ENCODE results near the gene ZDHHC7.

ZDHHC7 gene

DNA sequence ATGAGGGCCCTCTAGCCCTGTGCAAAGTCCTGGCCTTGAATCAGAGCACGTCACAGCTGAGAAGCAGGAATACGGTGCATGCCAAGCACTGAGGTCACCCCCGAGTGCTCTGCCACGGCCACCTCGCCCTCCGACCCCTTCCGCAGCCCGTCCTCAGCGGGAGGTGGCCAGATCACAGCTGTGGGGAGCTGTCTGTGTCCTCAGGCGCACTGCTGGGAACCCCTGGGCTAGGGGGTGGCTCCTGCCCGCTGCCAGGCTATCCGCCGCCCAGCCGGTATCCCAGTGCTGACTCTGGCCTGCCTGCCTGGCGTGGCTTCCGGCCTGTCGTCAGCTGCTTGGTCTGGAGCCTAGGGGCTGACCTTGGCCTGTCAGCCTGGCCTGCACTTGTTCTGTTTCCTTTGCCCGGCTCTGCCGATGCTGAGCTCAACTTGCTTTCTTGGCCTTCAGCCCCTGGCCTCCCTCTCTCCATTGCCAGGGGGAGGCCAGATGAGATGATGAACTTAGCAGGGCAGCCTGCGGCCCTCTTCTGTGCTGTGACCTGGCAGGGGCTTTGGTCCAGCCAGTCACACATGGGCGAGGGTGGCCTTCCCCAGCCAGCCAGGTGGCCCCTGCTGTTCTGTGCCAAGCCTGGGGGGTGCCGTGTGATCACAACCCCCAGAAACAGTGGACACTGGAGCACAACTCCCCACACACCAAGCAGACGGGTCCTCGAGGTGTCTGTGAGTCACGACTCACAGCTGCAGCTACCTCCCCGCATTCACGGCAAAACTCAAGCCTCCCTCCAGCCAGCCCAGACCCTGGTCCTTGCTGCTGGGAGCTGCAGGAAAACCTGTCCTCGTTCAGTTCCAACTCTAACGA lies 77.3 kb downstream of the ZDHHC7 start:
- DNase-seq, result no peak

- DNase-seq, result no peak
Observed at GRCh38 chr16:84932681-84933080, 78.7 kb downstream of the ZDHHC7 start.

- DNase-seq, result no peak
Observed at GRCh38 chr16:84931506-84931905, 79.8 kb downstream of the ZDHHC7 start.

GRCh38 chr16:84931107-84931494 lies 80.2 kb downstream of the ZDHHC7 start:
- DNase-seq, result no peak

- no peak for DNase-seq
Observed at GRCh38 chr16:84930298-84931106, 80.8 kb downstream of the ZDHHC7 start.

GRCh38 chr16:84929421-84930297 lies 81.7 kb downstream of the ZDHHC7 start:
- no peak for DNase-seq

DNA sequence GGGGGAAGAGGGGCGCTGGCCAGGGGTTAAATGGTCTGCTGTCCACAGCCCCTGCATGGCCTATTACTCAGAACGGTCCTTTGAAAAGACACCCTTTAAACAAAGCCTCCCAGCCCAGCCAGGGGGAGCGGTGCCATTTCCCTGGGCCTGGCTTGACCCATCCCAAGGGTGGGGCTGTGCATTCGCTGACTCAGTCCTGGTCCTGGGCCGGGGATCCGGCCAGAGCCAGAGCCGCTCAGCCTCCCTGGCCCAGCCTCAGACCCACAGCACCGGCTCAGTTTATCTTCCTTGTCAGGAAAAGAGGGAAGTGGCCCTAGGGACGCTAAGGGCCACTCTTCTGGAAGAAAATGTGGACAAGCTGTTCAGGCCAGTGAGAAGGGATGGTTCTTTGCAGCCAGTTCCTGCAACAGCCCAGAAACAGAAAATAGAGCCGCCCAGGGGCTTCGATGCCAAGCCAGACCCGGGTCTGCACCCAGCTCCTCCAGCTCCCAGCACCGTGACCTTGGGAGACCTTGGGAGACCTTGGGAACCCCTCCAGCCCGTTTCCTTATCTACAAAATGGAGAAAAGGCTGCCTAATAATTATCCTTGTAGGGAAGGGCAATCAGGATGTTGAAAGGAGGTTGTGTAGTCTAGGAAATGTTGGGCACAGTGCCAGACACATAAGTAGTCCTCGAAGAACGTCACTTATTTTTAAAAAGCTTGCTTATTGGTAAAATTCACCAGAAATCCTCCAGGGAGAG lies 82.5 kb downstream of the ZDHHC7 start:
- DNase-seq, result no peak

DNA sequence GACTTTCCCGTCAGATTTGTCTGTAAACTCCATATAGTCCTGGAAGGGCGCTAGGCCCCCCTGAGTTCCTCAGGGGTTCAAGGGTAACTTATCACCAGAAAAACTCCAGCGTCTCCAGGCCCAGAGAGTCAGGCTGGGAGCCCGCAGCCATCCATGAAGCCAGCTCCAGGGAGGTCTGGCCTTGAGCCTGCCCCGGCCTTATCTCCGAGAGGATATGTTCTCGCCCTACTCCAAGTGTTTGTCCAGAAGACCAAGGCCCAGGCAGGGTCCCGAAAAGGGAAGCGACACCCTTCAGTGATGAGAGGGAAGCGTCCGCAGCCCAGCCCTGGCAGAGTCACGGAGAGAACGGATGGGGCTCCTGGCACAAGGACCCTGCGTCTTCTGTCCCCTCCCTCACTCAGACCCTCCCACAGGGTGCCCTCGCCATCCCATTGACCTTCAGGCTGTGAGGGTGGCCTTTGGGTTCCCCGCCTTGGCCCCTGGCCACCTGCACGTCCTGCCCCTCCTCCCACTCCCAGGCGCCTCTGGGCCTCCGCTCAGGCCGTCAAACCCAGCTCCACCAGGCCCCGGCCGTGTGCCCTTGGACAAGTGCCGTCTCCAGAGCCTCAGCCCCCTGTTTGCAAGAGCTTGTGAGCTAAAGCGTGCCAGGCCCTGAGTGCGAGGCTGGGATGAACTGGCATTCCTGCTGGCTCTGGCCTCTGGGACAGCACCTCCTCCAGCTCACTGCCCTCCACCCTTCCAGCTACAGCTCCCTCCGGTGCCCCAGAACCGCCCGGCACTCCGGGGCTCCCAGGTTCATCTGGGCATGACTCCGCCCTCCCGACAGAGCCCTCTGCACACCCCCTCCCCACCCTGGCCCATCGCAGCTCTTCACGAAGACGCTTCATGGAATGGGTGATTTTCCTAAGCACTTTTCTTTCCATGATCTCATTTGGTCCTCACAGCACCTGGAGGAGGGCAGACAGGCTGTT lies 83.4 kb downstream of the ZDHHC7 start:
- DNase-seq, result no peak

DNA sequence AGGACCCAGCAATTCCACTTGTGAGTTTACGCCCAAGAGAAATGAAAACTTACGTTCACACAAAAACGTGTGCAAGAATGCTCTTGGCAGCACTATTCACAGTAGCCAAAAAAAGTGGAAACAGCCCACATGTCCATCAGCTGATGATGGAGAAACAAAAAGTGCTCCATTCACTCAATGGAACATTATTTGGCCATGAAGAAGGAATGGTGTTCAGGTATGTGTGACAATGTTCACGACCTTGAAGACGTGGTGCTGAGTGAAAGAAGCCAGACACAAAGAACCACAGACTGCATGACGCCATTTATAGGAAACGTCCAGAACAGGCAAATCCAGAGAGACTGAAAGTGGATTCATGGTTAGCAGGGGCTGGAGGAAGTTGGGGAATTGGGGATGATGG lies 84.9 kb downstream of the ZDHHC7 start:
- no peak for DNase-seq

- no peak for DNase-seq
Observed at GRCh38 chr16:84925773-84926372, 85.5 kb downstream of the ZDHHC7 start.

DNA sequence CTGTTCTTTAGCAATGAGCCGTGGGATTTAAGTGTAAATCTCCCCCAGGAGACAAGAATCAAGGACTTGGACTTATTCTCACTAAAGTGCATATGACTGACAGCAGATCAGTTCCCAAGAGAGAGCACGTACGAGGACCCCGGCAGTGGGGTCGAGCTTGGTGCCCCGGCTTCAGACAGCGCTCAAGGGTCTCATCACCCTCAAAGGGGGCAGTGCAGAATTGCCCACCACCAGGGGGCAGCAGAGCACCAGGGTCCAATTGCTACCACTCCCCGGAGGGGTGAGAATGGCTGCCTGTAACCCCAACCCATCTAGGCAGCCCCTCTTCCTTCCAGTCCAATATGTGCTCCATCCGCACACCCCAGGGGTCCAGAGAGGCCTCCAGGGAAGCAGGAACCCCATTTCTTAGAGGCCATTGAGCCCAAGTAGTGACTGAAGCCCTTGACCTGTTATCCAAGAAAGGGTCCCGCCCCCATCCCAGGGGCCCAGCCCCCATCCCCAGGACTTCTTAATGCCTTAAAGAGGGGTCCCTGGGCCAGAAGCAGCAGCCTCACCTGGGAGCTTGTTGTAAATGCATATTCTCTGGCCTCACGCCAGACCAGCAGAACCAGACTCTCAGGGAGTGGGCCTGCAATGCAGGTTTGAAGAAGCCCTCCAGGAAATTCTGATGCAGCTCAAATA lies 86.1 kb downstream of the ZDHHC7 start:
- peak in 4 of 5 experiments; percentile 35 to 58 (median 51) for DNase-seq

DNA sequence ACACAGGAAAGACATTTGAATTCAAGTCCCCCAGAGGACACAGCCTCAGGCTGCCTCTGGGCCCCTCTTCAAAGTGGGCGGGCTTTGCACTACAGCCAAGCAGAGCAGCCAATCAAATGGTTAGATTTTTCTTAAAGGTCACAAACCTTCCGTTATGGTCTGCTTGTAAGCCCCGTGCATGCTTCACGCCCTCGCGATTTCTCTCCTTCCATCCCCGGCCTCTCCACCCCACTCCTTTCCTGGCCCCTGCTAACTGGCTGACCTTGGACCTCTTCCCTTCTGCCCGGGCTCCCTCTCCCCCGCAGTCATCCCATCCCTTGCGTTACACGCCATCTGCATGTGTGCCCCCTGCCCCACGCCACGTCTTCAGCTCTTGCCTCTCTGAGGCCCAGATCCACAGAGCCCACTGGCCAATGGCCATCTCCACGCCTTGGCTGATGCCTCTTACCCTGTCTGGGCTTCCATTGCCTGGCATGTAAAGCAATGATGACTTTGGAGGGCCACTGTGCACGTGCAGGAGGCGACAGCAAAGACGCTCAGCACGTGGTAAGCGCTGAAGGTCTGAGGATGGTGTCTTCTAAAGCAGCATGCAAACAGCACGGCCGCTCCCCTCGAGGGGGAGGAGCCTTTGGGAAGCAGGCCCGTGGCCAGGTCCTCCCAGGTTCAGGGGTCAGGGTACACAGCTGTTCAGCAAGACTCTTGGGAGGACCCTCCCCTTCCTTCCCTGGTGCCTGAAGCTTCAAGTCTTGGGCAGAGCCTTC lies 86.8 kb downstream of the ZDHHC7 start:
- DNase-seq, result no peak
